NB4 (cell line): Measurements from ENCODE around the gene PUDP.

ENCODE experiments used
- DNase-seq: peaks from one replicate; pipeline ENCODE4 v3.0.0; 2010; ENCODE audit warnings: low read depth
- H3K4me3 ChIP-seq: one replicate; pipeline ENCODE4 v1.5.1; 2011; ENCODE audit warnings: mild to moderate bottlenecking, low read depth, low read length, moderate library complexity
- MYC ChIP-seq: IDR thresholded peaks from 2 replicates; pipeline ENCODE4 v1.6.1; 2011; ENCODE audit warnings: low read depth, low read length
- POLR2A ChIP-seq: IDR thresholded peaks from 2 replicates; pipeline ENCODE4 v1.6.1; 2011; ENCODE audit warnings: mild to moderate bottlenecking; ENCODE audit not compliant: insufficient read length; ENCODE audit errors: extremely low read depth
- TF ChIP-seq, protein P1 (sequence below): IDR thresholded peaks from 2 replicates; pipeline ENCODE4 v1.6.1; 2011; ENCODE audit warnings: low read depth, low read length
- TF ChIP-seq, protein P2 (sequence below): IDR thresholded peaks from one replicate; pipeline ENCODE4 v1.5.1; 2012; ENCODE audit warnings: low read depth, low read length

The PUDP gene

DNA sequence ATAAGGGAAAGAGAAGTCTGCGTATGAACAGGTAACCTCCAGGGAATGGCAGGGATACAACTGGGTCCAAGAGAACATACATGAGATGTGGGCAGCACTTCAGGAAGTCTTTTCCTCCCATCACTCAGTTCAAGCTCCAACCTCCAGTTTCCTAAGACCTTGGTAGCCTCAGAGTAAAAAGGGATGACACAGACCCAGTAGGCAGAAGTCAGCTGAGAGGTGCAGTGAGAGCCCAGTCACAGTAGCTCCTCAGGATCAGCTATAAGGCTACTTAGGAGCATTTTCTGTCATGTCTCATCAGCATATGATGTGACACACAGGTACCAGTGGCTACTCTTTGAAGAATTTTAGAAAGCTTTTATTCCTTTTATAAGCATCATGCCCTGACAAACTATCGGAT lies 13.0 kb downstream of the PUDP start:
- no peak overlapping the region for H3K4me3 ChIP-seq
- TF ChIP-seq, protein P1, sequence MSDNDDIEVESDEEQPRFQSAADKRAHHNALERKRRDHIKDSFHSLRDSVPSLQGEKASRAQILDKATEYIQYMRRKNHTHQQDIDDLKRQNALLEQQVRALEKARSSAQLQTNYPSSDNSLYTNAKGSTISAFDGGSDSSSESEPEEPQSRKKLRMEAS = no peak
- TF ChIP-seq POLR2A = no peak
- TF ChIP-seq, protein P2, sequence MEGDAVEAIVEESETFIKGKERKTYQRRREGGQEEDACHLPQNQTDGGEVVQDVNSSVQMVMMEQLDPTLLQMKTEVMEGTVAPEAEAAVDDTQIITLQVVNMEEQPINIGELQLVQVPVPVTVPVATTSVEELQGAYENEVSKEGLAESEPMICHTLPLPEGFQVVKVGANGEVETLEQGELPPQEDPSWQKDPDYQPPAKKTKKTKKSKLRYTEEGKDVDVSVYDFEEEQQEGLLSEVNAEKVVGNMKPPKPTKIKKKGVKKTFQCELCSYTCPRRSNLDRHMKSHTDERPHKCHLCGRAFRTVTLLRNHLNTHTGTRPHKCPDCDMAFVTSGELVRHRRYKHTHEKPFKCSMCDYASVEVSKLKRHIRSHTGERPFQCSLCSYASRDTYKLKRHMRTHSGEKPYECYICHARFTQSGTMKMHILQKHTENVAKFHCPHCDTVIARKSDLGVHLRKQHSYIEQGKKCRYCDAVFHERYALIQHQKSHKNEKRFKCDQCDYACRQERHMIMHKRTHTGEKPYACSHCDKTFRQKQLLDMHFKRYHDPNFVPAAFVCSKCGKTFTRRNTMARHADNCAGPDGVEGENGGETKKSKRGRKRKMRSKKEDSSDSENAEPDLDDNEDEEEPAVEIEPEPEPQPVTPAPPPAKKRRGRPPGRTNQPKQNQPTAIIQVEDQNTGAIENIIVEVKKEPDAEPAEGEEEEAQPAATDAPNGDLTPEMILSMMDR = no peak
- TF ChIP-seq MYC = no peak
- no peak for DNase-seq

DNA sequence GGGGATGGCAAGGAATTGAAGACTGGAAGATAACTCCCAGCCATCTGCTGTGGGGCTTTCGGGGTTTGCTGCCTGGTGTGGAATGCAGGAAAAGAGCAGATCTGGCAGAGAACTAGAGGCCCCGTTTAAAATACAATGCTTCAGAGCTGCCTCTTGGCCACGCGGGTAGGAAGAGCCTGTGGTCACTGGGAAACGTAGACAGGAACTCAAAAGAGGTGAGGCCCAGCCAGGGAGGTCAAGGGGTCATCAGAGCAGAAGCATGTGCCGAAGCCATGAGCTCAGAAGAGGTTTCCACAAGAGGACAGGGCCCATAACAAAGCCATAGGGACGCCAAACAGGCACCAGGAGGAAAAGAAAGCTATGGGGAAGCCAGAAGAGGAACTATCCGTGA lies 14.9 kb downstream of the PUDP start:
- H3K4me3 ChIP-seq = no peak overlapping the region
- TF ChIP-seq, protein P2 = no peak
- no peak for TF ChIP-seq MYC
- no peak for TF ChIP-seq POLR2A
- TF ChIP-seq, protein P1 = no peak
- no peak for DNase-seq

DNA sequence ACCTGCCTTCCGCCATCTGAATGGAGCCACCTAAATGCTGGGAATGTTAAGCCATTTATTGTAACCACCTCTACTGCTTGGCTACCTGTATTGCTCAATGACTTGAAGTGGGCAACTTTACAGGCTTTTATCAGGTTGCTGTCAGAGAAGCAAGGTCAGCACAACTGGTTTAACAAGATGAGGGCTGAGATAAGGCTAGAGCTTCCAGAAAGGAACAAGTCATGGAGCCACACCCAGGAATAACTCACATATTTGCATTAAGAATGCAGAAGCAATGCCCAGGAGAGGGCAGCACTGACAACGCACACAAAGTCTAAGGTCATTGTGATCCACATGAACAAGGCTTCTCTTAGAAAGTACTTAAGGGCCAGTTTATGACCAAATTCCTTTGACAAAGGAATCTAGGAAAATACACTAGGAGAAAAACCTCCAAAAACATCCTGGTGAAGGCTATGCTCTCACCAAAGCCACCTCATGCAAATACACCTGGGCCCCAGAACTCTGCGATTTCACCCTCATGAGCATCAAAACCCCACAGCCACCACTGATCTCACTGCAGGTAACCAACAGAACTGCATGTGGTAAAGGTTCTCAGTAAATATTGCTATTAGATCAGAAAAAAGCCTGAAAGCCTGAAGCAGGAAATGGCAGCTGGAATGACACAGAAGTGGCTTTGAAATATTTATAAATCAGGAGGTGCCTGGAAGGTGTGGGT lies 15.5 kb downstream of the PUDP start:
- TF ChIP-seq, protein P2 = peak; percentile 29
- no peak for TF ChIP-seq MYC
- DNase-seq = peak; percentile 46
- H3K4me3 ChIP-seq = no peak overlapping the region

DNA sequence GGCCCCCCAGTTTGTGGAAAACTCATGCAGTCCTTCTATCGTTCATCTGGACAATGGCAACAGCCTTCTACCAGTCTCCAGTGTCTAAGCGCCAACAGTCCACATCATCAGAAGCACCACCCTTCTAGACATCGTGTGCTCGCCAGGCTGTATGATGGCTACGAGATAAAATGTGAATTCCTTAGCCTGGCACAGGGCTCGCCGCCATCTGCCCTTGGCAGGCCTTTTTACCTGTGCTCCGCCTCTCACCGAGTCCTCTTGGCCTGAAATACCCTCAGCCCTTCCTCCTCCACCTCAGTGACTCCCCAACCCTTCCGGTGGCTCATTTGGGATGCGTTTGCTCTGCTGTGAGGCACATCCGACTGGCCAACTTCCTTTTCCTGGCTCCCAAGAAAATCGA lies 16.3 kb downstream of the PUDP start:
- no peak for DNase-seq
- TF ChIP-seq POLR2A (no peak), MYC (no peak)
- TF ChIP-seq, protein P1 = no peak
- TF ChIP-seq, protein P2 = no peak
- no peak overlapping the region for H3K4me3 ChIP-seq

DNA sequence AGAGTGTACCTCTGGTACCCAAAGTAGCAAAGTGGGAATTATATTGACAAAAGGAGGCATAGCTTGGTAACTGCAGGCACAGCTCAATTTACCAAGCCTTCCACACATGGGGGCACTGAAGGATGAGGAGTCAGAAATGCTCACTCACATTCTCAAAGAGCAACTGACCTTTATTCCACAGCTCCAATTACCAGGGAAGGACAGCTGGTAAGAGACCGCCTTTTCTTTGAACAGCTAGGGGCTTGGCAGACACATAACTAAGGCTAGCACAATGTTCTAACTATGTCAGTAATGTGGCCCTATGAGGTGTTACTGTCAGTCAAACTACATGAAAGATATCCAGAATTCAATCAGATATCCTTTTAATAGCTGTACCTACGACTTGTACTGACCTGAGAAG lies 20.9 kb downstream of the PUDP start:
- TF ChIP-seq, protein P1 = no peak
- TF ChIP-seq MYC (no peak), POLR2A (no peak)
- TF ChIP-seq, protein P2 = no peak
- no peak for DNase-seq

DNA sequence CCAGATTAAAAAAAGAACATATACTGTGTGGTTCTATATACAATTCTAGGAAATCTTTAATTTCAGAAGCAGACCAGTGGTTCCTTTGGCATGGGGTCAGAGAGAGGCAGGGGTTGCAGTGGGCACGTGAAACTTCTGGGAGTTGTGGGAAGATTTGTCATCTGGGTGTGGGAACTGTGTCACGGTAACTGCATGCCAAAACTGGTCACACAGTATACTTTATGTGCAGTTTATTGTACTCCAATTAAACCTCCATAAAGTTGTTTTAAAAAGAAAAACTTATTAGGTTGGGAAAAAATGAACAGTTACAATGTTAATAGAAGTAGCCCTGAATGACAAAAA lies 27.1 kb downstream of the PUDP start:
- no peak overlapping the region for H3K4me3 ChIP-seq
- TF ChIP-seq POLR2A (no peak), MYC (no peak)
- TF ChIP-seq, protein P1 = no peak
- TF ChIP-seq, protein P2 = no peak
- no peak for DNase-seq

More for the DNA sequence above, 20.9 kb downstream of the PUDP start:
- H3K4me3 ChIP-seq = no peak overlapping the region
